ENCODE data around the gene TMEM88.
"Not testable (repeated sequence)": the region's sequence is repeated elsewhere in the genome, so short reads cannot be mapped to it uniquely, and the experiment has no call there.

The TMEM88 gene

DNA sequence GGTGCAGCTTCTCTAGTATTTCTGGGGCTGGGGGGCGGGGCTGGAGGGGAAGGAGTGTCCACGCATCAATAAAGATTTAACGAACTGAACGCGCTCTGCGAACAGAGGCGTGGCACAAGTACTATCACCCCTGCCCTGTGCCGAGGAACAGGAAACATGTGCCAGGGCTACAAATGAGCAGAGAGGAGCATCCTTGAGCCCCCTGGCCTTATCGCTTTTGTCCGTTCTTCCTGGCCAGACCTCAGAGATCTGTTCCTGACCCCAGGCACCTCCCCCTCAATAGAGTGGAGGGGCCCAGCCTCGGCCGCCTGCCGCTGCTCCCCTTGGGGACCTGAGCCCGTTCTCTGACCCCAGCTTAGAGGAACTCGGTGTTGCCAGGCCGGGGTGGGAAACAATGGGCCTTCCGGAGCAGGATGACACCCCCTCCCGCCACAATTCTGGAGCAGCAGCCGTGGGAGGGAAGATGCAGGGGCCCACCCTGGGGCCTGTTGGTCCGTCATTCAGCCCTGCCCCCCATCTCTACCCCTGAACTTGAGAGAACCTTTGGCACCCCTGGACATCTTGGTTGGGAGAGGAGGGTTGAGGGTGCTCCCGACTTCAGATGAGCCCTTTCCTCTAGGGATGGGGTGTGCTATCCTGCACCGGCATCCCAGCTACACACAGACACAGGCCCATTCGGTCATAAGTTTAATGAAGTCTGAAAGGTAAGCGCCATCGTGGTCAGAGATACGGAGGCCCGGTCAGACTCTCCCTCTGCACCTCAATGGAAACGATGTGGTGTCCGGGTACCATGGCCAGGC, 1.3 kb downstream of the TMEM88 start:
- DNase-seq, result no peak

- peak; percentile 81 to 100 (median 95) for DNase-seq
These were observed 2.2 kb downstream of the TMEM88 start, which contains the start of gene NAA38 for GRCh38 chr17:7856811-7857712. Gene NAA38 (minus strand): TSS chr17:7857559. CDS start chr17:7857463, 96 bp downstream.

DNA sequence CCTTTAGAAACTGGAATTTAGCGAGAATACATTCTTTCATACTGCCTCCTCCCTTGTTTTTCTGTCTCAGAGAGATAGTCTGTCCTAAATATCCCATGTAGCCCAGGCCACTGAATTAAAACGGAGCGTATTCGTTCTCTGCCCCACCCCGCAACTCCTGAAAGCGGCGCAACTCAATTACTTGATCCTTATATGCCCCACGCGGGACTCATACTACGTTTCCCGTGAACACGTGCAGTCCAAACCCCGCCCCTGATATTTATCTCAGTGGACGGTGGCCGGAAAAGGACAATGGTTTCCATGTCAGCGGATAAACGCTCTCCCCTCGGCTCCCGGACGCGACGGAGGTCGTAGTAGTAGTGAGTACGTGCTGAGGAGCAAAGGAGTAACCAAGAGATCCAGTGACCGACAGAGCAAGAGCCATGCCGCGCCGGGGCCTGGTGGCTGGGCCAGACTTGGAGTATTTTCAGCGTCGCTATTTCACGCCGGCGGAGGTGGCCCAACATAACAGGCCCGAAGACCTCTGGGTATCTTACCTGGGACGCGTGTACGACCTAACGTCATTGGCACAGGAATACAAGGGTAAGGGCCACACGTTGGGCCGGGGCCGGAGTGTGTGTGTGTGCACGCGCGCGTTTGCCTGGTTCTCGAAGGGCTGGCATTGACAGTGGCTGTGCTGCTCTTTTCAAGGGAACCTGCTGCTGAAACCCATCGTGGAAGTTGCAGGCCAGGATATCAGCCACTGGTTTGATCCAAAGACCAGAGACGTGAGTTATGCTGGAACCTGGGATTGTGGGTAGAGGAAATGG, 3.1 kb downstream of the TMEM88 start, which contains the start of gene CYB5D1:
CYB5D1 (plus strand) TSS at position 291 of the 809 bp plus-strand sequence; CDS start at position 423, 132 bp downstream.
- DNase-seq, result peak; percentile 61 to 99 (median 86)

- DNase-seq, result peak in 1 of 51 donors; percentile 46
These were observed 3.6 kb downstream of the TMEM88 start for GRCh38 chr17:7858522-7858810.

DNA sequence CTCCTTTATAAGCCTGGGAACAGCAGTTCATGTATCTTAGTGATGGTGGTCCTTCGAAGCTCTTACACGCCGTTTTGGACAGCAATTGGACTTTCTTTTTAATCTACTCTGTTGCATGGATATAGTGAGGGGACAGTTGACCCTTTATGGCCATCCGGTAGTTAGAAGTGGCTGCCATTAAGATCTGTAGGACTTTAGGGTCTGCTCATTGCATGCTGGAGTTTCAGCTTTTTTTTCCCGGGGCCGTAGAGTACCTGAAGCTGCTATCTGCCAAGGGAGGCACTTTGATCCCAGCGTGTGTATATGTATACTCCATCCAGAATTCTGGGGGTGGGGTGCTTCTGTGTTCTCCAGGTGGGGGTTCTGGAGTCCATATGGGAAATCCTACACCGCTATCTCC, 4.2 kb downstream of the TMEM88 start:
- no peak for DNase-seq

DNA sequence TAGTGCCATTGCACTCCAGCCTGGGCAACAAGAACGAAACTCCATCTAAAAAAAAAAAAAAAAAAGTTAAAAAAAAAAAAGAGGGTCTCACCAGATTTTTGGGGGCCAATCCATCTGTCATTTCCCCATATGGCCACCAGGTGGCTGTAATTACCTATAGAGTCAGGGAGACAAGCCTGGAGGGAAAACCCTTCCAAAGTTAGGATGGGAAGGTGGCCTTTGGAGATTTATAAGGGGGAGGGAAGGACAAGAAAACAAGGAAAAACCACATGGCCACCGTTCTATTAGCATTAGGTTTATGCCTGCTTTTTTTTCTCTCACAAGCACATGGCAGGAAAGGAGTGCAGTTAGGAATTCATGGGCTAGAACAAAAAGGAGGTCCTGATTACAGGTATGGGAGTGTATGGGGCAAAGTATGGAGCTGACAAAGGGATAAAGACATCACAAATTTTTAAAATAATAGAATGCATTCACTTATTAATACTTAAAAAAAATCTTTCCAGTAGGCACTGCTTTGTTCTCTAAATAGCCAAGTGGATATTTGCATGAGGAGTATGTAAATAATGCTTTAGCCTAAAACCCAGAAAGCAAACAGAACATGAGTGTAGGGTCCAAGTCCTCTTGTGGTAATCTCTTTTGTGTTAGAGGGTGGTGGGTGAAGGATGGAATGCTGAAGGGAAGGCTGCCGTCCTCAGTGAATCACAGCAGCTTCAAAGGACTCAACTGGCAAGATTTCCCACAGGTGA, 8.0 kb downstream of the TMEM88 start:
- peak in 8 of 51 donors; percentile 17 to 58 (median 31) for DNase-seq

- not testable (repeated sequence) for DNase-seq
These were observed 9.5 kb downstream of the TMEM88 start for GRCh38 chr17:7864384-7864783.

GRCh38 chr17:7864995-7865650, 10.3 kb downstream of the TMEM88 start:
- DNase-seq, result no peak

- no peak for DNase-seq
These were observed 13.0 kb downstream of the TMEM88 start for GRCh38 chr17:7867881-7868329.

DNA sequence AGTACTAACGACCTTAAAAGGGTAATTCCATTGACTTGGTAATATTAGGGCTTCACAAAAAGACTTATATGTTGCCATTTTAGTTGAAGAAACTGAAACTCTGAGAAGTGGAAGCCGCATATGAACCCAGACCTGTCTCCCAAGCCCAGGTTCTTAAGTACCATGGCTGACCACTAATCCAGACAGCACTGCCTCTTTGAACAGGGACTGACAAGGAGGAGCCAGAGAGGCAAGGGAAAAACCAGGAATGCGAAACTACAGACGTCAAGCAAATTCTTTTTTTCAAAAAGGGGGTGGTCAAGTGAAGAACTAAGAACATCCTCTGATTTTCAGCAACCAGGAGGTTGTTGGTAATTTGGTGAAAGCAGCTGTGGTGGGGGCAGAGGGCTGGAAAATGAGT, 18.2 kb downstream of the TMEM88 start:
- no peak for DNase-seq

- DNase-seq, result no peak
These were observed 21.0 kb downstream of the TMEM88 start for GRCh38 chr17:7875804-7876370.

DNA sequence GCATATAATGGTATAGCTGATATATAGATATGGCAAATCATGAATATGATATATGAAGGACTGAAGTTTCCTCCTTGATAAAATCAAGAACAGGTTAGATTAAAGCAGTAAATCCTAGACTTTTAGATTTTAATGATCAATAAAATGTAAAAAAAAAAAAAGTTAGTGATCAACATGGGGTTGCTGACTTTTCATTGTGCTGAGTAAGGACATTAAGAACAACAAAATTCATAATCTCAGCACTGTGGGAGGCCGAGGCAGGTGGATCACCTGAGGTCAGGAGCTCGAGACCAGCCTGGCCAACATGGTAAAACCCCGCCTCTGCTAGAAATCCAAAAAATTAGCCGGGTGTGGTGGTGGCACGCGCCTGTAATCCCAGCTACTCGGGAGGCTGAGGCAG, 23.4 kb downstream of the TMEM88 start:
- DNase-seq, result no peak

DNA sequence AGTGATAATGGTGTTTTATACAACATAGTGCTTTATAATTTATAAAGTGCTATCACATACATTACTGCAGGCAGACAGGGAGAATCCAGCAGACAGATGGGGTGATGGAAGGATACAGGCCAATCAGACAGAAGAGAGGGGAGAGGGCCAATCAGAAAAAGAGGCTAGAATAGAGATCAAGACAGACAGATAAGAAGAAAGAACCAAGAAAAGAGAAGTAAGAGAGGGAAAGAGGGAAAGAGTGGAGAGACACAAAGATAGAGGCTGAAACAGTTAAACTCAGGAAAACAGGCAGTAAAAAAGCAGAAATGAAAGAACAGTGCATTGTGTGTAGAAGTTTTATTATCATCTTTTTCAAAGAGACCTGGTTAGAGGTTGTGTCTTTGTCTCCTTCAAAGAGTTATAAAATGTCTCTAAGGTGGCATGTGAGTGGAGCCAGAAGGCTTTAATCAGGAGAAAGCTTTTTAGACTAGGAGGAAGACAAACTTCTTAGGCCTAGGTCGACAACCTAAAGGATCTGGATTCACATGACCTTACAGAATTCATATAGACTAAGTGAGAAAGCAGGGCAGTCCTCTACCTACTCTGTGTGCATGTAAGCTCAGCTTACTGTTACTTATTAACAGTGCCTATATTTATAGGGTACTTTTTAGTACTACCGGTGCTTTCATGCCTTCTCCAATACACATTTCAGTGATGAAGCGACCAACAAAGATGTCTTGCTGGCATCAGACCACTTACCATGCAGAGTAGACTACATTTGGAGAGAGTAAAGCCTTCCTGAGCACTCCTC, 25.4 kb downstream of the TMEM88 start:
- no peak for DNase-seq

DNA sequence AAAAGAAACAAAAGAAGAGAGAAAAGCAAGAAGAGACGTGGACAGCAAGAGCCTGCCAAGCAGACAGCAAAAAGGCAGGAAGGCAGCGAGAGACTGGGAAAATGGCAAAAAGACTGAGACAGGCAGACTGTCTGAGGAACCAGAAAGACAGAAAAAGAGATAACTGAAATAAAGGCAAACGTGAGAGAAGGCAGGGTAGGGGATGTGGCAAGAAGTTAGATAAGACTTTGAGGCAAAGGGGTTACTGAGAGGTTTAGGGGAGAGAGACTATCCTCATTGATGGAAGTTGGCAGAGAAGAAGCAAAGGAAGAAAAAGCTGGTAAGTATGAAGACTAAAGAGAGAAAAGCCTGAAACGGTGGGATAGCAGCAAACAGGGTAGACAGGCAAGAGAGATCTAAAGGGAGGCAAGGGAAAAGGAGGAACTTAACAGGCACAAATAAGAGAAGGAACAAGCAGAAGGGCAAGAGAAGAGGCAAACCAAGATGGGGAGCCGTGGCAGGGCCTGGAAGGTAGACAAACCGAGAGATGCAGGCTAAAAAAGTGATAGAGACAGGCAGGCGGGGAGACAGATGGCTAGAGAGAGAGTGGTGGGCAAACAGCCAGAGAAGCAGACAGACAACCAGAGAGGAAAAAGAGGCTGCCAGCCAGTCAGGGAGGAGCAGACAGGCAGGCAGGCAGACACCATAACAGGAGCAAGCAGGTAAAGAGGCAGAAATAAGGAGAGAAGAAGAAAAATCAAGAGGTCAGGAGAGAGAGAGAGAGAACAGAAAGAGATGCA, 26.6 kb downstream of the TMEM88 start:
- peak in 2 of 51 donors; percentile 3 to 6 for DNase-seq

DNA sequence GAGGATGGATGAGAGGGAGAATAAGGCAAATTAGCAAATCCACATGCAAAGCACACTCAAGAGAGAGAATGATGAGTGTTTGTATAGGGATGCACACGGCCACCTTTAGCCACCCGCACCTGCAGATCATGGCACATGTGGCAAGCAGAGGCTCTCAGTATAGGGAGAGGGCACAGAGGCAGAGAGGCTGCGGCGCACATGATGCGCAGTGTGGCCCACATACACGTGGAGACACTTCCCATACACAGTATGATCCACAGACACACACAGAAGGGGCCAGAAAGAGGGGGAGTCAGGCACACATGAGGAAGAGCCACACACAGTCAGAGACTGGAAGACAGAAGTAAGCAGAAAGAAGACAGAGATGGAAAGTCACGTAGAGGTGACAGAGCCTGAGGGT, 27.2 kb downstream of the TMEM88 start:
- DNase-seq, result no peak

- DNase-seq, result no peak
These were observed 27.8 kb downstream of the TMEM88 start for GRCh38 chr17:7882629-7883028.

- DNase-seq, result peak in 1 of 51 donors; percentile 28
These were observed 29.0 kb downstream of the TMEM88 start for GRCh38 chr17:7883781-7884386.
